Keratinocyte (primary cell): ENCODE results near the gene PCAT6. TPM values are rescaled to one million over a fixed set of nuclear protein-coding genes. Genes with fewer than 3 reads are reported as not detected.

ENCODE experiments used
- DNase-seq: peaks from one replicate; pipeline ENCODE4 v3.0.0-alpha.2; 2011; ENCODE audit warnings: low read depth, missing footprints, low spot score
- FAIRE-seq: peaks from 2 replicates; lab custom pipeline; 2011; peaks lifted over from hg19 to GRCh38; lab: Jason Lieb, UNC
- H2AFZ ChIP-seq: 2 replicates; pipeline ENCODE4 v1.6.0; 2012; ENCODE audit warnings: low read length, control low read depth, inconsistent platforms; ENCODE audit not compliant: control insufficient read depth
- H3K27ac ChIP-seq: 2 replicates; pipeline ENCODE4 v1.5.1; 2011; ENCODE audit warnings: low read length; ENCODE audit not compliant: control insufficient read depth, insufficient read depth
- H3K27me3 ChIP-seq: 3 replicates; pipeline ENCODE4 v1.6.0; 2011; ENCODE audit warnings: low read length; ENCODE audit not compliant: control insufficient read depth, insufficient read depth; ENCODE audit errors: extremely low read depth
- H3K36me3 ChIP-seq, 2 experiments: 2 replicates in 1 of 2; 3 replicates in 1 of 2; pipeline ENCODE4 v1.5.1; 2011; ENCODE audit warnings: low read length in 2 of 2, mild to moderate bottlenecking in 1 of 2; ENCODE audit not compliant: control insufficient read depth in 2 of 2, insufficient read depth in 2 of 2; ENCODE audit errors: extremely low read depth in 1 of 2
- H3K4me1 ChIP-seq: 3 replicates; pipeline ENCODE4 v1.5.1; 2011; ENCODE audit warnings: low read length; ENCODE audit not compliant: control insufficient read depth, insufficient read depth; ENCODE audit errors: extremely low read depth
- H3K4me2 ChIP-seq: 3 replicates; pipeline ENCODE4 v1.6.0; 2011; ENCODE audit warnings: low read depth, low read length; ENCODE audit not compliant: control insufficient read depth, insufficient read depth; ENCODE audit errors: extremely low read depth
- H3K4me3 ChIP-seq, 3 experiments: fragments of 200-600 bp in 1 of 3; sonication (generic) in 1 of 3; 2 replicates in 2 of 3; 3 replicates in 1 of 3; pipeline ENCODE4 v1.5.1; 2011 to 2016; ENCODE audit warnings: low read length in 3 of 3, mild to moderate bottlenecking in 3 of 3, control low read depth in 2 of 3, inconsistent platforms in 1 of 3, low read depth in 1 of 3, mixed read lengths in 1 of 3, mixed run types in 1 of 3, moderate library complexity in 1 of 3; ENCODE audit not compliant: control insufficient read depth in 2 of 3, insufficient read depth in 2 of 3; ENCODE audit errors: extremely low read depth in 1 of 3
- H3K79me2 ChIP-seq: 2 replicates; pipeline ENCODE4 v1.6.0; 2012; ENCODE audit warnings: low read length; ENCODE audit not compliant: control insufficient read depth, insufficient read depth
- H3K9ac ChIP-seq: 3 replicates; pipeline ENCODE4 v1.6.0; 2011; ENCODE audit warnings: low read length; ENCODE audit not compliant: control insufficient read depth, insufficient read depth; ENCODE audit errors: extremely low read depth
- H3K9me1 ChIP-seq: 3 replicates; pipeline ENCODE4 v1.6.0; 2011; ENCODE audit warnings: low read length; ENCODE audit not compliant: control insufficient read depth, insufficient read depth; ENCODE audit errors: extremely low read depth
- H3K9me3 ChIP-seq: 2 replicates; pipeline ENCODE4 v1.5.1; 2012; ENCODE audit warnings: low read depth, low read length; ENCODE audit not compliant: control insufficient read depth
- H4K20me1 ChIP-seq: 3 replicates; pipeline ENCODE4 v1.6.0; 2011; ENCODE audit warnings: low read length; ENCODE audit not compliant: control insufficient read depth, insufficient read depth; ENCODE audit errors: extremely low read depth
- CTCF ChIP-seq, 3 experiments: IDR thresholded peaks in 1 of 3; conservative IDR thresholded peaks in 1 of 3; optimal IDR thresholded peaks in 1 of 3; 2 replicates in 2 of 3; 3 replicates in 1 of 3; pipeline versions ENCODE3 to v1.5.1; 2011; ENCODE audit warnings: low read length in 3 of 3, mild to moderate bottlenecking in 3 of 3, moderate library complexity in 2 of 3, control low read depth in 1 of 3, inconsistent platforms in 1 of 3; ENCODE audit not compliant: insufficient read depth in 2 of 3; ENCODE audit errors: extremely low read depth in 1 of 3
- EZH2 ChIP-seq: IDR thresholded peaks from one replicate; pipeline ENCODE4 v1.6.1; 2012; ENCODE audit warnings: inconsistent platforms, mild to moderate bottlenecking, low read length, moderate library complexity
- dilution Hi-C: fragments of 300-500 bp; cut with MboI; formaldehyde crosslinking; loops from one replicate; pipeline ENCODE4 v1.7.0; 2020; ENCODE audit warnings: low sequenced_read_pairs; ENCODE audit not compliant: extremely low pct_ligation_motif_present
- polyA plus RNA-seq, 5 experiments: library from polyadenylated mRNA; depleted of rRNA in 3 of 5; stranded (reverse) in 3 of 5; stranded (forward) in 1 of 5; unstranded in 1 of 5; fragments of >200 nt; gene quantifications; 1 replicate in 1 of 5; 2 replicates in 3 of 5; 3 replicates in 1 of 5; pipeline versions ENCODE4 v1.2.1 to v1.2.3, GENCODE V29; 2011 to 2012; ENCODE audit warnings: missing spikeins in 2 of 5, low read depth in 1 of 5, low replicate concordance in 1 of 5

Gene PCAT6
- polyA plus RNA-seq, 1 donor (not counting 4 experiments of a cell fraction or from before 2014, with no cell fraction given), result 1.6 TPM

DNA sequence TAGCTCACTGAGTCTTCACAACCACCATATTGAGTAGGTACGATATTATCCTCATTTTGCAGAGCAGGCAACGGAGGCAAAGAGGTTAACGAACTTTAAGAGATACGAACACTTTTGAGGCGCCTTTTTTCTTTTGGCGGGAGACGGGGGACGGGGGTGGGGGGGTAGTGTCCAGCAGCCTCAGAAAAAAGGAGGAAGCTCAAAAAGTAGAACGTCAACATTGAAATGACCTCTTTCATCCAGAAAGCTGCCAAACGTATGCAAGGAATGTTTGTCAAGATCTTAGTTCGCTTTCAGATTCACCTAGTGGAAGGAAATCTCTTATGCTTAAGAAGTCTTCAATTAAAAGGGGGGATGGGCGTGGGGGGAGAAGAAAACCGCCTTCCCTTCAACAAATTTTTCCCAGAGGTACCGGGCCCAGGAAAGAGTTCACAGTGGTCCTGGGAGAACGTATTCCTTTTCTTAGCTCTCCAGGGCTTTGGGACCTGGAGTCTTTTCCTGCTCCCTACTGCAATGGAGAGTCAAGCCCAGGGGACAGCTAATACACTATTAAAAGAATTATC is 1.1 kb upstream of the PCAT6 start:
- FAIRE-seq (no peak), DNase-seq (no peak)
- Histone ChIP-seq H3K36me3 (no peaks in the 10 kb centered on the region), H3K4me3 (peak overlapping the region in 1 of 3 experiments; percentile 86), H3K27me3 (no peaks in the 10 kb centered on the region), H3K4me2 (no peak overlapping the region), H3K9ac (no peak overlapping the region), H3K79me2 (peaks cover 34% of the 10 kb centered on the region), H3K4me1 (peaks cover 40% of the 10 kb centered on the region), H2AFZ (no peak overlapping the region), H3K27ac (no peak overlapping the region), H4K20me1 (no peaks in the 10 kb centered on the region), H3K9me3 (no peaks in the 10 kb centered on the region), H3K9me1 (no peaks in the 10 kb centered on the region)
- dilution Hi-C loops, result no loop called here
- TF ChIP-seq CTCF (optimal IDR thresholded peaks at IDR 0.05 in 1 of 3, IDR thresholded peaks at IDR 0.05 in 1 of 3, conservative IDR thresholded peaks at IDR 0.05 in 1 of 3; ENCODE audit: extremely low read depth in 1 of 3, insufficient read depth in 2 of 3, low read length in 3 of 3), result no peak
- no peak for TF ChIP-seq EZH2

DNA sequence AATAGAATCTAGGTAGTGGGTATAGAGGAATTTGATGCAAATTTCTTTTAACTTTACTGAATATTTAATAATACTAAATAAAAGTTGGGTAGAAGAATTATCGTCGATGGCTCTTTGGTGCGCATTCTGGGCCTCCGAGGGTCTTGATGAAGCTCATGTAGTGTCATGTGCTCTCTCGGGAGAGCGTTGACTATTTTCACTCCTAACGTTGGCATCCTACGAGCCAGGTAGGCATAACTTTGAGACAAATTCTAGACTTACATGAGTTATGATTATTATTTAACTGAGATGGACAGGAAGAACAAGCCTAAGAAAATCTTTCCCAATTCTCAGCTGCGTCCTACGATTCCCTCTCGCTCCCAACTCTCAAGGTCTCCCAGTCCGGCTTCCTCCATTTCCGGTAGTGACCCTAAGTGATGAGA is 550 bp upstream of the PCAT6 start:
- Histone ChIP-seq H2AFZ (peak overlapping the region; percentile 96), H3K4me2 (peak overlapping the region; percentile 98), H3K27me3 (no peaks in the 10 kb centered on the region), H3K36me3 (no peaks in the 10 kb centered on the region), H3K4me1 (peaks cover 40% of the 10 kb centered on the region), H3K9me3 (no peaks in the 10 kb centered on the region), H3K79me2 (peaks cover 29% of the 10 kb centered on the region), H3K9me1 (no peaks in the 10 kb centered on the region), H3K4me3 (peak overlapping the region; percentile 56 to 86 (median 86)), H3K27ac (peak overlapping the region; percentile 78), H4K20me1 (no peaks in the 10 kb centered on the region), H3K9ac (peak overlapping the region; percentile 83)
- DNase-seq (no peak), FAIRE-seq (no peak)
- TF ChIP-seq CTCF (optimal IDR thresholded peaks at IDR 0.05 in 1 of 3, IDR thresholded peaks at IDR 0.05 in 1 of 3, conservative IDR thresholded peaks at IDR 0.05 in 1 of 3; ENCODE audit: extremely low read depth in 1 of 3, insufficient read depth in 2 of 3, low read length in 3 of 3), result no peak
- TF ChIP-seq EZH2, result no peak
- dilution Hi-C loops, result no loop called here
